OCI-LY7 (cell line): ENCODE results near the gene ANO9. TPM values are rescaled to one million over a fixed set of nuclear protein-coding genes. Genes with fewer than 3 reads are reported as not detected.

Experiments used
- BruUV-seq: library from RNA; stranded (reverse); fragments of 400-500 nt; replicated peaks from 2 replicates; lab custom pipeline; 2021; lab: Mats Ljungman, UMichigan
- CTCF ChIA-PET: fragments of 300-600 bp; sonication (Branson Sonifier 250); formaldehyde crosslinking; loops from one replicate; lab custom pipeline; 2022; ENCODE audit warnings: antibody characterized with exemption; ENCODE audit not compliant: unreplicated experiment; lab: Charles Lee
- POLR2A ChIA-PET: fragments of 300-600 bp; sonication (Branson Sonifier 250); formaldehyde crosslinking; loops from one replicate; lab custom pipeline; 2022; ENCODE audit warnings: antibody characterized with exemption; lab: Charles Lee
- DNase-seq: peaks from one replicate; pipeline ENCODE4 v3.0.0-alpha.2; 2015; ENCODE audit warnings: low spot score
- H2AFZ ChIP-seq: fragments of 200-600 bp; sonication (generic), shearing (Covaris generic); 2 replicates; pipeline ENCODE4 v1.6.1; 2014; ENCODE audit warnings: mild to moderate bottlenecking, antibody characterized with exemption, low read length, moderate library complexity
- H3K27ac ChIP-seq: fragments of 200-600 bp; sonication (generic); 2 replicates; pipeline ENCODE4 v1.5.1; 2014; ENCODE audit warnings: mixed run types, low read depth, mild to moderate bottlenecking, moderate library complexity, low read length, inconsistent platforms; ENCODE audit not compliant: poor library complexity, severe bottlenecking
- H3K36me3 ChIP-seq: fragments of 200-600 bp; sonication (generic); 2 replicates; pipeline ENCODE4 v1.6.1; 2014; ENCODE audit warnings: mild to moderate bottlenecking, antibody characterized with exemption, low read length, moderate library complexity, mixed read lengths; ENCODE audit not compliant: insufficient read depth
- H3K4me1 ChIP-seq: fragments of 200-600 bp; sonication (generic); 2 replicates; pipeline ENCODE4 v1.5.1; 2014; ENCODE audit warnings: mild to moderate bottlenecking, low read length; ENCODE audit not compliant: insufficient read depth, poor library complexity, severe bottlenecking
- H3K4me2 ChIP-seq: fragments of 200-600 bp; sonication (generic); 2 replicates; pipeline ENCODE4 v1.6.1; 2014; ENCODE audit warnings: mild to moderate bottlenecking, low read length
- H3K4me3 ChIP-seq: fragments of 200-600 bp; sonication (generic); 2 replicates; pipeline ENCODE4 v1.5.1; 2014; ENCODE audit warnings: mild to moderate bottlenecking, low read depth, low read length; ENCODE audit not compliant: poor library complexity, severe bottlenecking
- H3K79me2 ChIP-seq: fragments of 200-600 bp; sonication (generic); 2 replicates; pipeline ENCODE4 v1.6.1; 2016; ENCODE audit warnings: low read depth, mild to moderate bottlenecking, low read length, moderate library complexity, mixed read lengths; ENCODE audit not compliant: insufficient read depth
- H3K9me2 ChIP-seq: fragments of 200-600 bp; sonication (generic); 2 replicates; pipeline ENCODE4 v1.6.1; 2016; ENCODE audit warnings: mild to moderate bottlenecking, low read length, mixed read lengths; ENCODE audit not compliant: insufficient read depth
- H3K9me3 ChIP-seq: fragments of 200-600 bp; sonication (generic); 2 replicates; pipeline ENCODE4 v1.6.1; 2014; ENCODE audit warnings: mild to moderate bottlenecking, mixed run types, low read length, mixed read lengths
- H4K20me1 ChIP-seq: fragments of 200-600 bp; sonication (generic); 2 replicates; pipeline ENCODE4 v1.6.1; 2014; ENCODE audit warnings: mild to moderate bottlenecking, antibody characterized with exemption, low read length, moderate library complexity, mixed read lengths; ENCODE audit not compliant: insufficient read depth
- CTCF ChIP-seq: fragments of 200-600 bp; sonication (generic); conservative IDR thresholded peaks from 2 replicates; pipeline ENCODE4 v1.5.1; 2014; ENCODE audit warnings: mild to moderate bottlenecking, antibody characterized with exemption, low read length, moderate library complexity, mixed read lengths
- EZH2phosphoT487 ChIP-seq: fragments of 200-600 bp; sonication (generic); IDR thresholded peaks from 2 replicates; pipeline ENCODE4 v1.6.1; 2018; ENCODE audit warnings: low read depth, borderline replicate concordance, mild to moderate bottlenecking, mixed run types, antibody characterized with exemption, low read length, moderate library complexity, mixed read lengths
- intact Hi-C: fragments of 100-400 bp; cut with micrococcal nuclease; formaldehyde crosslinking; loops from one replicate; pipeline ENCODE4 v1.10.0; 2022; ENCODE audit not compliant: unreplicated experiment
- total RNA-seq, 2 experiments: library from RNA; depleted of rRNA in 1 of 2; stranded (reverse); fragments of >200 nt in 1 of 2; shearing (Covaris generic) in 1 of 2; gene quantifications; 2 replicates each; pipeline ENCODE4 v1.2.3, GENCODE V29; 2014 to 2022

The ANO9 gene
- total RNA-seq, 2 experiments from 2014 or later: 25.7 to 27.6 TPM

GRCh38 chr11:488992-489391 is 47.2 kb upstream of the ANO9 start:
- intact Hi-C loops: no loop called here
- no TSS peak for BruUV-seq
- Histone ChIP-seq H3K4me2 (no peak overlapping the region), H3K36me3 (peaks cover 6% of the 10 kb centered on the region), H3K27ac (no peak overlapping the region), H3K4me3 (no peak overlapping the region), H3K9me3 (no peaks in the 10 kb centered on the region), H3K9me2 (no peaks in the 10 kb centered on the region), H4K20me1 (no peaks in the 10 kb centered on the region), H3K79me2 (no peaks in the 10 kb centered on the region), H2AFZ (no peak overlapping the region), H3K4me1 (peaks cover 15% of the 10 kb centered on the region)
- TF ChIP-seq CTCF (no peak), EZH2phosphoT487 (no peak)
- CTCF ChIA-PET: no interaction called here
- no peak for DNase-seq
- POLR2A ChIA-PET: no interaction called here

- Histone ChIP-seq H3K9me3 (no peaks in the 10 kb centered on the region), H3K4me2 (no peak overlapping the region), H3K9me2 (no peaks in the 10 kb centered on the region), H2AFZ (no peak overlapping the region), H3K36me3 (peaks cover 1% of the 10 kb centered on the region), H3K4me3 (no peak overlapping the region), H4K20me1 (no peaks in the 10 kb centered on the region), H3K27ac (no peak overlapping the region), H3K4me1 (peaks cover 15% of the 10 kb centered on the region), H3K79me2 (no peaks in the 10 kb centered on the region)
- DNase-seq: no peak
- intact Hi-C loops: no loop called here
- CTCF ChIA-PET: no interaction called here
- POLR2A ChIA-PET: no interaction called here
- no TSS peak for BruUV-seq
- TF ChIP-seq EZH2phosphoT487 (no peak), CTCF (no peak)
Observed at GRCh38 chr11:488579-488978, 46.8 kb upstream of the ANO9 start.

GRCh38 chr11:488062-488461 is 46.3 kb upstream of the ANO9 start:
- Histone ChIP-seq H3K9me2 (no peaks in the 10 kb centered on the region), H3K9me3 (no peaks in the 10 kb centered on the region), H2AFZ (no peak overlapping the region), H3K4me1 (peaks cover 12% of the 10 kb centered on the region), H3K27ac (no peak overlapping the region), H3K4me2 (no peak overlapping the region), H3K36me3 (no peaks in the 10 kb centered on the region), H4K20me1 (no peaks in the 10 kb centered on the region), H3K4me3 (no peak overlapping the region), H3K79me2 (no peaks in the 10 kb centered on the region)
- POLR2A ChIA-PET: no interaction called here
- CTCF ChIA-PET: no interaction called here
- no peak for DNase-seq
- no peak for TF ChIP-seq CTCF
- TF ChIP-seq EZH2phosphoT487: no peak
- intact Hi-C loops: no loop called here
- no TSS peak for BruUV-seq
